Measurements from ENCODE around the gene MRPS9. TPM values are rescaled to one million over a fixed set of nuclear protein-coding genes. Genes with fewer than 3 reads are reported as not detected.

MRPS9 gene
- total and polyA plus RNA-seq, 12 donors, result 24.1 to 76.3 (median 40.4) TPM

DNA sequence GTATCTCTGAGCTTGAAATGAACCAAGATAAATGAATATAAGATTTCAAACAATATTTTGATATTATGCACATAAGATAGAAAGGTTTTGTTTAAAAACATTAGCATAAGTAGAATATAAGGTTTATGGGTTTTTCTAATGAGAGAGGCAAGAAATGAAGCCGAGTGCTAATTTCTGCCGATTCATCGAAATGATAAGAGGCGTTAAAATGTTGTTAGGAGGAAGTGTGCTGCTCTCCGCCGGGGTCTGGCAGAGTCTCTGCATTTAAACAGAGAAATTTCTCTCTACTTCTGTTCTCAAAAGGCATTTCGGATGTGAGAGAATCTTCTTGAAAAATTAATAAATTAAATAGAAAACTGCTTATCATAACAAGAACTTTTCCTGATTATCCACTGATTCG, 83.6 kb downstream of the MRPS9 start:
- H3K27me3 ChIP-seq, result peaks cover 1% of the 10 kb centered on the region
- intact Hi-C loops (cut with DNase I), result no loop called here
- TF ChIP-seq, protein P1, sequence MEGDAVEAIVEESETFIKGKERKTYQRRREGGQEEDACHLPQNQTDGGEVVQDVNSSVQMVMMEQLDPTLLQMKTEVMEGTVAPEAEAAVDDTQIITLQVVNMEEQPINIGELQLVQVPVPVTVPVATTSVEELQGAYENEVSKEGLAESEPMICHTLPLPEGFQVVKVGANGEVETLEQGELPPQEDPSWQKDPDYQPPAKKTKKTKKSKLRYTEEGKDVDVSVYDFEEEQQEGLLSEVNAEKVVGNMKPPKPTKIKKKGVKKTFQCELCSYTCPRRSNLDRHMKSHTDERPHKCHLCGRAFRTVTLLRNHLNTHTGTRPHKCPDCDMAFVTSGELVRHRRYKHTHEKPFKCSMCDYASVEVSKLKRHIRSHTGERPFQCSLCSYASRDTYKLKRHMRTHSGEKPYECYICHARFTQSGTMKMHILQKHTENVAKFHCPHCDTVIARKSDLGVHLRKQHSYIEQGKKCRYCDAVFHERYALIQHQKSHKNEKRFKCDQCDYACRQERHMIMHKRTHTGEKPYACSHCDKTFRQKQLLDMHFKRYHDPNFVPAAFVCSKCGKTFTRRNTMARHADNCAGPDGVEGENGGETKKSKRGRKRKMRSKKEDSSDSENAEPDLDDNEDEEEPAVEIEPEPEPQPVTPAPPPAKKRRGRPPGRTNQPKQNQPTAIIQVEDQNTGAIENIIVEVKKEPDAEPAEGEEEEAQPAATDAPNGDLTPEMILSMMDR (IDR thresholded peaks at IDR 0.05), result no peak
- no peak for TF ChIP-seq POLR2A (IDR thresholded peaks at IDR 0.05)
- H3K9me3 ChIP-seq (replicated peaks in 1 of 3), result no peaks in the 10 kb centered on the region
- no peaks in the 10 kb centered on the region for H3K4me1 ChIP-seq (replicated peaks in 1 of 2)
- H3K4me3 ChIP-seq, result no peak overlapping the region
- no peak for DNase-seq
- no peak overlapping the region for H3K27ac ChIP-seq
- WGBS, 4 donors, result 52 to 69% (median 63%) methylated on average over 8 of the region's 8 CpGs
- no peaks in the 10 kb centered on the region for H3K36me3 ChIP-seq (replicated peaks in 1 of 2)

DNA sequence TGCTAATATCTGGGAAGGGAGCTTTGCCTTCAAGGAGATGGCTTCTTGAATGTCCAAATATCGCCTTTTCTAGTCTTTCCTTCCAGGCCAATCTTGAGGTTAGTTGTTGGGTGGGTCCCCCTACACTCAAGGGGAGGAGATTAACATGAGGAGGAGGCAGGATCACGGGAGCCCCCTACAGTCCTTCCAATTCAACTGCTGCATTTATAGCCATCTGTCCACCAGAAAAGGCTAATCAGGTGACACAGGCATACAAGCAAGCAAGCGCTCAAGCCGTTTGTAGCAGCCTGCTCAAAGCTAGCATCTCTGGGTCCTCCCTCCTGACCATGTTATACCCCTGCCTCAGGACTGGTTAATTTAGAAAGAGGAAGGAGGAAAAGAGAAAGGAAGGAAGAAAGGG, 87.6 kb downstream of the MRPS9 start:
- TF ChIP-seq, protein P1 (IDR thresholded peaks at IDR 0.05), result no peak
- TF ChIP-seq POLR2A (IDR thresholded peaks at IDR 0.05), result no peak
- Histone ChIP-seq H3K4me3 (no peak overlapping the region), H3K9me3 (replicated peaks in 1 of 3) (no peaks in the 10 kb centered on the region), H3K27me3 (peaks cover 7% of the 10 kb centered on the region), H3K4me1 (replicated peaks in 1 of 2) (no peaks in the 10 kb centered on the region), H3K36me3 (replicated peaks in 1 of 2) (no peaks in the 10 kb centered on the region), H3K27ac (no peak overlapping the region)
- no peak for DNase-seq
- 44 to 62% (median 49%) methylated on average over 4 of the region's 4 CpGs for WGBS, 4 donors
- intact Hi-C loops (cut with DNase I), result no loop called here

DNA sequence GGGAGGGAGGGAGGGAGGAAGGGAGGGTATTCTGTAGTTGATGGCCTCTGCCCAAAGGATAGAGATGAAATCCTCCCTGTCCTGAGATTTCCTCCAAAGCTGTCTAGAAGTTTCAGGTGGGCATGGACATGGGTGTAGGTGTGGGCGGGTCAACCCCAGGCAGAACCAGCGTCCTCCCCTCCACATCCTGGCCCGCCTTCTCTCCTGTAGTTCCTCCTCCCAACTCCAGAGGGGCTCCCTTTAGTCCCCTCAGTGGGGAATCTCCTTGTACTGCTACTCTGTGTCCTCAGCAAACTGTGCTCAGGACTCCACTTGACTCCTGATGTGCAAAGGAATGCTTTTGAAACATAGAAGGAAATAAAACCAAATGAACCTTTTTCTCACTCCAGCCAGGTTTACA, 88.1 kb downstream of the MRPS9 start:
- TF ChIP-seq, protein P1 (IDR thresholded peaks at IDR 0.05), result no peak
- no peak for TF ChIP-seq POLR2A (IDR thresholded peaks at IDR 0.05)
- peaks cover 7% of the 10 kb centered on the region for H3K27me3 ChIP-seq
- DNase-seq, result no peak
- intact Hi-C loops (cut with DNase I), result no loop called here
- H3K27ac ChIP-seq, result no peak overlapping the region
- no peaks in the 10 kb centered on the region for H3K36me3 ChIP-seq (replicated peaks in 1 of 2)
- 74 to 78% (median 76%) methylated on average over 3 of the region's 3 CpGs for WGBS, 4 donors
- no peaks in the 10 kb centered on the region for H3K4me1 ChIP-seq (replicated peaks in 1 of 2)
- no peak overlapping the region for H3K4me3 ChIP-seq
- no peaks in the 10 kb centered on the region for H3K9me3 ChIP-seq (replicated peaks in 1 of 3)

DNA sequence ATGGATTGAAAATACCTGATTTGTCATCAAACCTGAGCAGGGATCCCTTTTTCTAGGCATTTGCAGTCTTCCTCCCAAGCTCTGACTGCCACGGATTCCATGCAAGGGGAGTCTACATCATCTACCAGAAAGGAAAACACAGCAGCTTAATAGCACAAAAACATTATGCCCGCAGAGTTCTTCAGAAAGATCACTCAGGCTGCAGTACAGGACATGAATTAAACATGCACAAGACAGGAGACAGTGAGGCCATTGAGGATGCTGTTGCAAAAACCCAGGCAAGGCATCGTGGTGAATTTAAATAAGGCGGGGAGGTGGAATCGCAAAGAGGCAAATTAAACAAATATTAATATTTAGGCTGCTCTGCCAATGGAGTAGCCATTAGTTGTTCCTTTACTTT, 88.5 kb downstream of the MRPS9 start:
- DNase-seq, result no peak
- H3K36me3 ChIP-seq (replicated peaks in 1 of 2), result no peaks in the 10 kb centered on the region
- no peaks in the 10 kb centered on the region for H3K9me3 ChIP-seq (replicated peaks in 1 of 3)
- H3K4me1 ChIP-seq (replicated peaks in 1 of 2), result no peaks in the 10 kb centered on the region
- TF ChIP-seq, protein P1 (IDR thresholded peaks at IDR 0.05), result no peak
- no peak for TF ChIP-seq POLR2A (IDR thresholded peaks at IDR 0.05)
- H3K27me3 ChIP-seq, result peaks cover 7% of the 10 kb centered on the region
- intact Hi-C loops (cut with DNase I), result no loop called here
- 84 to 87% (median 86%) methylated on average over 5 of the region's 5 CpGs for WGBS, 4 donors
- H3K4me3 ChIP-seq, result no peak overlapping the region
- H3K27ac ChIP-seq, result no peak overlapping the region
